Naive thymus-derived CD8-positive, alpha-beta T cell (primary cell): ENCODE results near the gene ETV3L. TPM values are rescaled to one million over a fixed set of nuclear protein-coding genes. Genes with fewer than 3 reads are reported as not detected.

Experiments used
- ATAC-seq, 2 donors: fragments of 150-1000 bp; cut with Tn5 transposase in 1 of 2; sonication (Bioruptor Pico), chemical (Tn5 transposase) in 1 of 2; 1 replicate in 1 of 2; 2 replicates in 1 of 2; pipeline ENCODE4 v1.10.0; 2021; ENCODE audit warnings: mild to moderate bottlenecking in 2 of 2, moderate library complexity in 2 of 2
- POLR2A ChIA-PET: fragments of 350-600 bp; sonication (Branson Sonifier 250); formaldehyde crosslinking; loops from one replicate; lab custom pipeline; 2021; ENCODE audit warnings: antibody characterized with exemption; lab: Charles Lee
- DNase-seq, 10 donors: peaks; one replicate each; pipeline versions ENCODE4 v3.0.0 to v3.0.0-alpha.2; 2020 to 2022
- H3K27ac Mint-ChIP-seq, 10 donors: one replicate each; pipeline ENCODE4 v1.8.0; 2020 to 2022; ENCODE audit warnings: mild to moderate bottlenecking in 10 of 10, mixed read lengths in 10 of 10, moderate library complexity in 4 of 10, inconsistent platforms in 1 of 10
- H3K27me3 Mint-ChIP-seq, 5 donors: one replicate each; pipeline ENCODE4 v1.8.0; 2021 to 2022; ENCODE audit warnings: mixed read lengths in 5 of 5
- H3K36me3 Mint-ChIP-seq, 3 donors: one replicate each; pipeline ENCODE4 v1.8.0; 2020 to 2022; ENCODE audit warnings: mixed read lengths in 3 of 3, mild to moderate bottlenecking in 2 of 3, inconsistent platforms in 1 of 3
- H3K4me1 Mint-ChIP-seq, 4 donors: one replicate each; pipeline ENCODE4 v1.8.0; 2021 to 2022; ENCODE audit warnings: mixed read lengths in 4 of 4
- H3K4me3 Mint-ChIP-seq, 10 donors: one replicate each; pipeline ENCODE4 v1.8.0; 2020 to 2022; ENCODE audit warnings: mild to moderate bottlenecking in 10 of 10, mixed read lengths in 10 of 10, moderate library complexity in 6 of 10, inconsistent platforms in 1 of 10
- H3K9me3 Mint-ChIP-seq, 9 donors: one replicate each; pipeline ENCODE4 v1.8.0; 2020 to 2022; ENCODE audit warnings: mixed read lengths in 9 of 9, mild to moderate bottlenecking in 3 of 9, inconsistent platforms in 1 of 9, moderate library complexity in 1 of 9
- polyA plus RNA-seq, 3 donors: library from polyadenylated mRNA; unstranded; fragments of 300-500 nt; fragmentation: Illumina TruSeq; gene quantifications; one replicate each; pipeline ENCODE4 v1.2.3, GENCODE V29; 2021
- total RNA-seq, 8 experiments: library from RNA in 2 of 8; stranded (reverse) in 2 of 8; gene quantifications; one replicate each; pipeline ENCODE4 v1.2.3 and lab custom pipeline; 2021 to 2026

Gene ETV3L
- total and polyA plus RNA-seq, 5 experiments from 2014 or later = not detected

DNA sequence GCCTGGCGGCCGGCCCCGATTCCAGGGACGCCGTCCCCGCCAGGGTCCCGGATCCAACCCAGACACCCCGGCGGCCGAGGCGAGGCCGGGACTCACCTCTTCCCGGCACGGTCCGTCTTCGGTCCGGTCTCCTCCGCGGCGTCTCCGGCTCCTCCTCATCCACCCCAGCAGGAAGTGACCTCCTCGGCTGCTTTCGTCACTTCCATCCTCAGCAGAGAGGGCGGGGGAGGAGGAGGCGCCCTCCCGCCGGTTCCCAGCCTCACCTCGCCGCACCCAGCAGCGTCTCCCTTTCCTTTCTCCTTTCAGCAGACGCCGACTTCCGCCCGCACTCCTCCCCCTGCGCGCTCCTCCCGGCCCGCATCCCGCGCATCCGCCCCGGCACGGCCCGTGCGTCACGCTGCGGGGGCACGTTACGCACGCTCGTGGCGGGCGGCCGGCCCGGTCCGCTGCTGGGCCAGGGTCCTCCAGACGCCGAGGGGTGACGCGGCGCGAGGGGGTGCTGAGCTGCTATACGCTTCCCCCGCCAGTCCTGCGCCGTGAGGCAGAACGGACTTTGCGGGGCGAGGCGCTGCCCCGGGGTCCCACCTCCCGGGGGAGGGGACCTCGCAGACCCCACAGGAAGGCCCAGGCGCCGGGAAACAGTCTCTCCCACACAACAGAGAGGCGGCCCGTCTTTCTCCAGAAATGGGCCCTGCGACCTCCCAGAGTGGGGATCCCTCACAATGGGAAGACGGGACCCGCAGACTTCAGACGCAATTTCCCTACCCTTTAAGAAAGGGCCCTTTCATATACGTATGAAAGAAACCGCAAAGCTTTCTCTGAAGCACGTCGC is 38.8 kb upstream of the ETV3L start, which contains the start of gene ETV3:
Gene ETV3, minus strand, starts transcription at position 176 of the 832 bp plus-strand sequence. CDS start 2,043 bp downstream, outside the sequence.
- POLR2A ChIA-PET = interaction anchor here (0.5 to 1.6 kb wide), 7 partner anchors 8 to 89 kb away, joined by 3 to 10 read pairs (median 3); no protein-coding TSS in a partner anchor
- Mint-ChIP-seq H3K27ac (peak within 1 kb of the TSS; percentile 91 to 99 (median 97)), H3K4me1 (peaks cover 28 to 62% (median 56%) of the 10 kb centered on the region in 4 donors), H3K36me3 (peaks cover 0 to 29% (median 11%) of the 10 kb centered on the region in 3 donors), H3K9me3 (no peaks in the 10 kb centered on the region), H3K27me3 (no peaks in the 10 kb centered on the region), H3K4me3 (peak within 1 kb of the TSS; percentile 88 to 97 (median 94))
- DNase-seq (peak; percentile 76 to 92 (median 86)), ATAC-seq (peak; percentile 75 to 80)

DNA sequence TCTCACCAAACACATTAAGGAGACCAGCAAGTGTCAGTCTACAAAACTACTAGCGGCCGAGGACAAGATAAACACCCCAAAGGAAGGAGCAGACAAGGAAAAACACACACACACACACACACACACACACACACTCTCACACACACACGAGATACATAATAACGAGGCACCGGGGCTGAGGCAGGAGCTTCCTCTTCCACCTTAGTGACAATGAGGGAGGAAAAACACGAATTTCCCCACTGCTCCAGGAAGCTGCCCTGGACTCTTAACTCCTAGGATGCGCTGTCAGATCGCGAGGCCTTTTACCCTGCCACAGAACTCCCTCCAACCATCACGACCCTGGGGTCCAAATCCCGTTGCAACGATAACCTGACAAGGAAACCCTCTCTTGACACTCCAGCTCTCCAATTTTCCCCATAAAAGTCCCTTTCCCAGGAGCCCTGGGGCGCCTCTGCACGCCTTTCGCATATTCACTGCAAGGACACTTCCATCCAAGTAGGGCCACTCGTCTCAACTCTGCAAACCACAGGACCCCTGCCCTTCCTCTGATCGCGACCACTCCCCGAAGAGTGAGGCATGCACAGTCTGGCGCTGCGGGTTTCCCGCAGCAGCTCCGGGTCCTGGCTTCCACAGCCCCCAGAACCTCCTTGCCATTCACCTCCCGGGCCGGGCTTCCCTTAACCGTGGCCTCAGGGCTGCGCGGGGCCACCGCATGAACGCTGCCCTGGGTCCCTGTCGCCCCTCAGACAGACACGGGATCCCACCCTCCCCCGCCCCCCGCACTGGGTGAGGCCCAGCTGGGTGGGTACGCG is 38.0 kb upstream of the ETV3L start:
- peaks cover 0 to 35% (median 13%) of the 10 kb centered on the region in 3 donors for H3K36me3 Mint-ChIP-seq
- peak overlapping the region; percentile 88 to 97 (median 94) for H3K4me3 Mint-ChIP-seq
- POLR2A ChIA-PET = no interaction called here
- H3K9me3 Mint-ChIP-seq = no peaks in the 10 kb centered on the region
- peak overlapping the region; percentile 85 to 98 (median 96) for H3K27ac Mint-ChIP-seq
- DNase-seq (peak in 3 of 10 donors; percentile 6 to 28 (median 11)), ATAC-seq (peak; percentile 7 to 26)
- H3K4me1 Mint-ChIP-seq = peaks cover 33 to 70% (median 64%) of the 10 kb centered on the region in 4 donors
- H3K27me3 Mint-ChIP-seq = no peaks in the 10 kb centered on the region

DNA sequence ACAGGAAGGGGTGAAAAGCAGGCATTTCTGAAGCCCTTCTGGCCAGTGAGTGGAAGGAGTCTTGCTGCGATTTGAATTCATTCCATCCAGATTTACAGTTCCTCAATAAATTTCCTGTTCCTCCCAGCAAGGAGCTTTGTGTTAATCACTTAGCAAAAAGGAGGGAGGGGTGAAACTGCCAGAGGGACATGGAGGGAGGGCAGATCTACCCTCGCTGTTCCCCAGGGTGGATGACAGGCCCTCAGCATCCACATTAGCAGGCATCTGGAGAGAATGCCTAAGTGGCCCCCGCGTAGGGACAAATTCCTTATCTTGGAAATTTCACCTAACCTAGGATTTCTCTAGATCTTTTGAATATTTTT is 37.4 kb upstream of the ETV3L start:
- peaks cover 0 to 41% (median 19%) of the 10 kb centered on the region in 3 donors for H3K36me3 Mint-ChIP-seq
- DNase-seq = no peak
- peak overlapping the region; percentile 85 to 98 (median 96) for H3K27ac Mint-ChIP-seq
- no peaks in the 10 kb centered on the region for H3K27me3 Mint-ChIP-seq
- ATAC-seq = no peak
- H3K9me3 Mint-ChIP-seq = no peaks in the 10 kb centered on the region
- H3K4me3 Mint-ChIP-seq = peak overlapping the region; percentile 88 to 97 (median 94)
- POLR2A ChIA-PET = no interaction called here
- peaks cover 37 to 76% (median 70%) of the 10 kb centered on the region in 4 donors for H3K4me1 Mint-ChIP-seq

DNA sequence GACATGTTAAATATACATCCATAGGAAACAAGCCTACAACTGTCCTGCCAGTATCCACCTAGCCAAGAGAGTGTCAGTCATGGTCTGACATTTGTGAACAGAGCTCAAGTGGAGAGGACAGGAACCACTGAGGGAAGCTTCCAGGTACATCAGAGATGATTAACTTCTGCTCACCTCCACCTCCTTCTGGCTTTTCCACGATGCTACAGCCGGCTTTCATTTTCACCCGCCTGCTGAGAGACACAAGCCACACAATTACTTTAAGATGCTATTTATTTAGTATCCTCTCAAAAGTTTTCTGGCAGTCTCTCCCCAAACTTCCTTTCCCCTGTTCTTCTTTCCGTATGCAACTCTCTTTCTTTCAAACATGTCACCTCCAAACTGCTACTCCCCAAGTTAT is 36.5 kb upstream of the ETV3L start:
- Mint-ChIP-seq H3K27me3 (no peaks in the 10 kb centered on the region), H3K4me1 (peaks cover 40 to 85% (median 79%) of the 10 kb centered on the region in 4 donors), H3K4me3 (peak overlapping the region; percentile 42 to 97 (median 94)), H3K9me3 (no peaks in the 10 kb centered on the region), H3K36me3 (peaks cover 0 to 50% (median 22%) of the 10 kb centered on the region in 3 donors), H3K27ac (peak overlapping the region; percentile 37 to 97 (median 73))
- POLR2A ChIA-PET = no interaction called here
- ATAC-seq (no peak), DNase-seq (no peak)

GRCh38 chr1:157135646-157136045 is 36.0 kb upstream of the ETV3L start:
- POLR2A ChIA-PET = interaction anchor here (0.6 kb wide), 1 partner anchor 12 kb away, joined by 4 read pairs; no protein-coding TSS in a partner anchor
- H3K4me3 Mint-ChIP-seq = peak overlapping the region in 4 of 10 donors; percentile 8 to 46 (median 12)
- ATAC-seq = no peak

GRCh38 chr1:157135070-157135469 is 35.5 kb upstream of the ETV3L start:
- Mint-ChIP-seq H3K4me3 (peak overlapping the region in 8 of 10 donors; percentile 4 to 49 (median 14)), H3K36me3 (peaks cover 0 to 56% (median 22%) of the 10 kb centered on the region in 3 donors), H3K27ac (peak overlapping the region in 7 of 10 donors; percentile 0 to 73 (median 12)), H3K27me3 (no peaks in the 10 kb centered on the region), H3K4me1 (peaks cover 40 to 86% (median 80%) of the 10 kb centered on the region in 4 donors), H3K9me3 (no peaks in the 10 kb centered on the region)
- POLR2A ChIA-PET = interaction anchor here (0.6 to 0.9 kb wide), 2 partner anchors 11 to 15 kb away, joined by 3 to 4 read pairs; no protein-coding TSS in a partner anchor
- no peak for DNase-seq
- ATAC-seq = no peak

More at GRCh38 chr1:157135646-157136045, 36.0 kb upstream of the ETV3L start:
- Mint-ChIP-seq H3K27ac (peak overlapping the region in 7 of 10 donors; percentile 0 to 97 (median 40)), H3K27me3 (no peaks in the 10 kb centered on the region), H3K9me3 (no peaks in the 10 kb centered on the region), H3K4me1 (peaks cover 40 to 86% (median 80%) of the 10 kb centered on the region in 4 donors), H3K36me3 (peaks cover 0 to 55% (median 22%) of the 10 kb centered on the region in 3 donors)
- no peak for DNase-seq

DNA sequence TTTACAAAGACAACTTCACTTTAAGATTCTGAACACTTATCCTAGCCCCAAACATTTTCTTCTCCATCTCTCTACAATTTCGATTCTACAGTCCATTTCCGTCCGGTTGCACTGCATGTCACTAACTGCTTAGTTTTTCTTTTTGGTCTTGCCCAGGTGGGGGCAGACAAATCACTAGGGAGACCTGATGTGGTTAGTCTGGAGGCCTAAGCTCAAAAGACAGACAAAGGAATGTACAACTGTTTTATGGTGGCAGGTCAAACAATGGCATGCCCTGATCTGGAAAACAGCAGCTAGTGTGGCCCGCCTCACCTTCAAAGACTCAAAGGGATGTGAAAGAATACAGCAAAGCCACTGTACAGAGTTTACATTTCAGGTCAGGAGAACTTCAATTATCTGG is 34.8 kb upstream of the ETV3L start:
- Mint-ChIP-seq H3K9me3 (no peaks in the 10 kb centered on the region), H3K36me3 (peaks cover 0 to 59% (median 22%) of the 10 kb centered on the region in 3 donors), H3K4me1 (peaks cover 40 to 83% (median 77%) of the 10 kb centered on the region in 4 donors), H3K4me3 (peak overlapping the region in 9 of 10 donors; percentile 1 to 69 (median 57)), H3K27ac (peak overlapping the region in 7 of 10 donors; percentile 13 to 83 (median 53)), H3K27me3 (no peaks in the 10 kb centered on the region)
- ATAC-seq (no peak), DNase-seq (no peak)
- POLR2A ChIA-PET = interaction anchor here (0.9 kb wide), 1 partner anchor 15 kb away, joined by 3 read pairs; no protein-coding TSS in a partner anchor

DNA sequence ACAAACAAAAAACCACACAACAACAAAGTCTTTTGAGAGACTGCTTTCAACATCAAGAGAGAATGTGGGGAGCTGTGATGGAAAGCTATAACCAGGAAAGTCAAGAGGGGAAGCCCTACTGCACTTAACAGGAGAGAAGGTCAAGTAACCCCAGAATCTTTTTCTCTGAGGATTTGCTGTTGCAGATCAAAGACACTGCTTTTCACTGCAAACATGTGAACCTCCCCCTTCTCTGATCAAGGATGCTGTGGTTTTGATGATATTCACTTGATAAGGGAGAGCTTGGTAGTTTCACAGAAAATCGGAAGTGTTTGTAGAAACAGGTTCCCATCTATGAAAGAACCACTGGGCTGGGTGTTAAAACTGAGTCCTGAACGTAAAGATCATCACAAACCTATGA is 33.8 kb upstream of the ETV3L start:
- Mint-ChIP-seq H3K4me3 (peak overlapping the region; percentile 40 to 77 (median 62)), H3K27me3 (no peaks in the 10 kb centered on the region), H3K27ac (peak overlapping the region in 9 of 10 donors; percentile 41 to 92 (median 76)), H3K36me3 (peaks cover 0 to 66% (median 24%) of the 10 kb centered on the region in 3 donors), H3K4me1 (peaks cover 35 to 73% (median 69%) of the 10 kb centered on the region in 4 donors), H3K9me3 (no peaks in the 10 kb centered on the region)
- DNase-seq (peak in 6 of 10 donors; percentile 26 to 72 (median 49)), ATAC-seq (peak; percentile 47 to 54)
- POLR2A ChIA-PET = no interaction called here

DNA sequence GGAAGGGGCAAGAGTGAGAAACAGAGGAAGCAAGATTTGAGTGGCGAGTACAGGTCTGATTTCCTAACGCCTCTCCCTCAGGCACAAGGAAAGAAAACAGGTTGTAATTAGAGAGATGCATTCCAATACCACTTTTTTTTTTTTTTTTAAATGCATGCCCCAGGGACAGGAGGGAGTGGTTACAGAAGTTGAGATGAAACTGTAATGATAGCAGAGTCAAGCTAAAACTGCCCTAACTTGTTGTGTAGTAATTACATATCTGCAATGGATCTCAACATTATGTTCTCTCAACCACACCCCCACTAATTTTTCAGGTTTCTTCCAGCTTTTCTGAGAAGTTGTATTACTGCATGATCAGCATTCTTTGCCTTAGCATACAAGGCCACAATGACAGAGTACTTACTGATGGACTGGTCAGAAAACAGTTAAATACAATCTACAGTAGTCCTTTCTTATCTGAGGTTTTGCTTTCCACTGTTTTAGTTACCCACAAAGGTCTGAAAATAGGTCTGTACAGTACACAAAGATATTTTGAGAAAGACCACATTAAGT is 33.1 kb upstream of the ETV3L start:
- H3K27ac Mint-ChIP-seq = peak overlapping the region in 9 of 10 donors; percentile 41 to 83 (median 65)
- no peaks in the 10 kb centered on the region for H3K9me3 Mint-ChIP-seq
- peaks cover 33 to 70% (median 66%) of the 10 kb centered on the region in 4 donors for H3K4me1 Mint-ChIP-seq
- H3K4me3 Mint-ChIP-seq = peak overlapping the region in 4 of 10 donors; percentile 45 to 59 (median 46)
- no peaks in the 10 kb centered on the region for H3K27me3 Mint-ChIP-seq
- DNase-seq (no peak), ATAC-seq (no peak)
- H3K36me3 Mint-ChIP-seq = peaks cover 0 to 74% (median 26%) of the 10 kb centered on the region in 3 donors
- POLR2A ChIA-PET = no interaction called here

DNA sequence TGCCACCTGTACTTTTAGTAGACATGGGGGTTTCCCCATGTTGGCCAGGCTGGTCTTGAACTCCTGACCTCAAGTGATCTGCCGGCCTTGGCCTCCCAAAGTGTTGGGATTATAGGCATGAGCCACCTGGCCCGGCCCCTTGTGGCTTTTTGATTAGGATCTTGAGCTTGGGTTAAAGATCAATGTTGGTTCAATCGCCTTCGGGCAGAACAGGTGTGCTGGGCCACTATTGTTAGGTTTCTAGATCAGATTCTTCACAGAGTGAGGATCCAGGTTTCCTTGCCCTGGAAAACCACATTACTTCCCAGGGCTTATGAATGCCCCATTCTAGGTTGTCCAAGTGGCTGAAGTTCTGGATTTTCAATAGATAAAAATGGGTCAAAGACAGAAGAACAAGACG is 32.5 kb upstream of the ETV3L start:
- Mint-ChIP-seq H3K4me3 (peak overlapping the region in 3 of 10 donors; percentile 3 to 59 (median 47)), H3K27me3 (no peaks in the 10 kb centered on the region), H3K4me1 (peaks cover 28 to 64% (median 60%) of the 10 kb centered on the region in 4 donors), H3K9me3 (no peaks in the 10 kb centered on the region), H3K36me3 (peaks cover 0 to 79% (median 26%) of the 10 kb centered on the region in 3 donors), H3K27ac (peak overlapping the region in 8 of 10 donors; percentile 24 to 83 (median 60))
- DNase-seq (no peak), ATAC-seq (no peak)
- POLR2A ChIA-PET = interaction anchor here (0.8 kb wide), 1 partner anchor 11 kb away, joined by 3 read pairs; no protein-coding TSS in a partner anchor

- H3K36me3 Mint-ChIP-seq = peaks cover 0 to 83% (median 26%) of the 10 kb centered on the region in 3 donors
- DNase-seq (no peak), ATAC-seq (no peak)
- peak overlapping the region in 2 of 10 donors; percentile 32 to 47 for H3K27ac Mint-ChIP-seq
- H3K27me3 Mint-ChIP-seq = no peaks in the 10 kb centered on the region
- no peaks in the 10 kb centered on the region for H3K9me3 Mint-ChIP-seq
- POLR2A ChIA-PET = interaction anchor here (0.8 kb wide), 1 partner anchor 11 kb away, joined by 3 read pairs; no protein-coding TSS in a partner anchor
- peaks cover 27 to 57% (median 54%) of the 10 kb centered on the region in 4 donors for H3K4me1 Mint-ChIP-seq
- no peak overlapping the region for H3K4me3 Mint-ChIP-seq
Measured at GRCh38 chr1:157131281-157131680, 31.7 kb upstream of the ETV3L start.
